CD4-positive, alpha-beta T cell treated with Interferon alpha-2 for 1 hour (primary cell): Measurements from ENCODE around the gene RASSF5.

Experiments used
- DNase-seq, 2 donors: peaks; one replicate each; pipeline ENCODE4 v3.0.0-alpha.2; 2020 to 2022

RASSF5 gene

GRCh38 chr1:206518206-206518605 is 10.9 kb downstream of the RASSF5 start:
- DNase-seq = no peak

GRCh38 chr1:206518743-206519142 is 11.4 kb downstream of the RASSF5 start:
- DNase-seq = no peak

- no peak for DNase-seq
Measured at GRCh38 chr1:206521127-206521526, 13.8 kb downstream of the RASSF5 start.

GRCh38 chr1:206521694-206522402 is 14.5 kb downstream of the RASSF5 start:
- DNase-seq = no peak

- DNase-seq = no peak
Measured at GRCh38 chr1:206524739-206525364, 17.5 kb downstream of the RASSF5 start.

- no peak for DNase-seq
Measured at GRCh38 chr1:206526064-206526911, 19.0 kb downstream of the RASSF5 start.

GRCh38 chr1:206529425-206529824 is 22.1 kb downstream of the RASSF5 start:
- DNase-seq = no peak

- no peak for DNase-seq
Measured at GRCh38 chr1:206532368-206532767, 25.0 kb downstream of the RASSF5 start.

GRCh38 chr1:206534552-206534951 is 27.2 kb downstream of the RASSF5 start:
- DNase-seq = no peak

GRCh38 chr1:206535853-206536188 is 28.5 kb downstream of the RASSF5 start:
- no peak for DNase-seq

GRCh38 chr1:206537141-206537540 is 29.8 kb downstream of the RASSF5 start:
- no peak for DNase-seq

- no peak for DNase-seq
Measured at GRCh38 chr1:206538086-206538770, 30.9 kb downstream of the RASSF5 start.

GRCh38 chr1:206538901-206539640 is 31.7 kb downstream of the RASSF5 start:
- DNase-seq = no peak

- DNase-seq = no peak
Measured at GRCh38 chr1:206540044-206540780, 32.9 kb downstream of the RASSF5 start.

- DNase-seq = no peak
Measured at GRCh38 chr1:206541236-206541833, 34.0 kb downstream of the RASSF5 start.

- peak; percentile 77 to 84 for DNase-seq
Measured at GRCh38 chr1:206544562-206545257, 37.4 kb downstream of the RASSF5 start.

- no peak for DNase-seq
Measured at GRCh38 chr1:206545351-206545750, 38.0 kb downstream of the RASSF5 start.

GRCh38 chr1:206547104-206547503 is 39.8 kb downstream of the RASSF5 start:
- DNase-seq = no peak

- no peak for DNase-seq
Measured at GRCh38 chr1:206550446-206550845, 43.1 kb downstream of the RASSF5 start.

- DNase-seq = no peak
Measured at GRCh38 chr1:206551296-206551985, 44.1 kb downstream of the RASSF5 start.
